ENCODE data around the gene TAF4B.
"Not testable (repeated sequence)": the region's sequence is repeated elsewhere in the genome, so short reads cannot be mapped to it uniquely, and the experiment has no call there.

The TAF4B gene

DNA sequence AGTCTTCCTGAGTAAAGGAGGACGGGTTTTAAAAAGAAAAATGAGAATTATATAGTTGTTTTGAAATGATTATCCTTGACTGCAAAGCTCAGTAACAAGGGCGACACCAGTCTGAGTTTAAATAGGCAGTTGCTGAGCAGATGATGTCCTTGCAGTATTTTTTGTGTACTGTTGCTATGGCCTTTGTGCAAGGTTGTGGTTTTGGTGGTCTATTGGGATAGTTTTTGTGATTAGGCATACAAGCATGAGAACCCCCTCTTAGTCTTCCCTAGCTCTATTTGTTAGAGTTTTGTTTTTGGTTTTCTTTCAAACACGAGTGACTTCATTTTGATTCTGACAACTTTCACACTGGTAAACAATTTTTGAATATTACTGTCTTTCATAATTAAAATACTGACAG, 64.1 kb downstream of the TAF4B start:
- Histone ChIP-seq H3K27ac (peak overlapping the region; percentile 0), H3K9ac (no peak overlapping the region), H4K20me1 (ENCODE audit: insufficient read depth) (no peaks in the 10 kb centered on the region), H3K36me3 (ENCODE audit: insufficient read depth) (peaks cover 23% of the 10 kb centered on the region; the same call in 1 of the 2 replicates), H3K79me2 (ENCODE audit: insufficient read depth, low read depth) (peaks cover 77% of the 10 kb centered on the region), H2AFZ (ENCODE audit: low read depth) (no peak overlapping the region), H3K4me1 (ENCODE audit: low read depth, poor library complexity, severe bottlenecking) (peaks cover 91% of the 10 kb centered on the region), H3K27me3 (ENCODE audit: insufficient read depth, low read depth) (no peaks in the 10 kb centered on the region), H3K4me2 (peak overlapping the region; percentile 1), H3K4me3 (IDR thresholded peaks at IDR 0.05; ENCODE audit: insufficient read depth, low read depth, low read length) (no peak overlapping the region)
- TF ChIP-seq, protein P1, sequence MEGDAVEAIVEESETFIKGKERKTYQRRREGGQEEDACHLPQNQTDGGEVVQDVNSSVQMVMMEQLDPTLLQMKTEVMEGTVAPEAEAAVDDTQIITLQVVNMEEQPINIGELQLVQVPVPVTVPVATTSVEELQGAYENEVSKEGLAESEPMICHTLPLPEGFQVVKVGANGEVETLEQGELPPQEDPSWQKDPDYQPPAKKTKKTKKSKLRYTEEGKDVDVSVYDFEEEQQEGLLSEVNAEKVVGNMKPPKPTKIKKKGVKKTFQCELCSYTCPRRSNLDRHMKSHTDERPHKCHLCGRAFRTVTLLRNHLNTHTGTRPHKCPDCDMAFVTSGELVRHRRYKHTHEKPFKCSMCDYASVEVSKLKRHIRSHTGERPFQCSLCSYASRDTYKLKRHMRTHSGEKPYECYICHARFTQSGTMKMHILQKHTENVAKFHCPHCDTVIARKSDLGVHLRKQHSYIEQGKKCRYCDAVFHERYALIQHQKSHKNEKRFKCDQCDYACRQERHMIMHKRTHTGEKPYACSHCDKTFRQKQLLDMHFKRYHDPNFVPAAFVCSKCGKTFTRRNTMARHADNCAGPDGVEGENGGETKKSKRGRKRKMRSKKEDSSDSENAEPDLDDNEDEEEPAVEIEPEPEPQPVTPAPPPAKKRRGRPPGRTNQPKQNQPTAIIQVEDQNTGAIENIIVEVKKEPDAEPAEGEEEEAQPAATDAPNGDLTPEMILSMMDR (conservative IDR thresholded peaks at IDR 0.05; ENCODE audit: low read depth, low read length) = no peak

DNA sequence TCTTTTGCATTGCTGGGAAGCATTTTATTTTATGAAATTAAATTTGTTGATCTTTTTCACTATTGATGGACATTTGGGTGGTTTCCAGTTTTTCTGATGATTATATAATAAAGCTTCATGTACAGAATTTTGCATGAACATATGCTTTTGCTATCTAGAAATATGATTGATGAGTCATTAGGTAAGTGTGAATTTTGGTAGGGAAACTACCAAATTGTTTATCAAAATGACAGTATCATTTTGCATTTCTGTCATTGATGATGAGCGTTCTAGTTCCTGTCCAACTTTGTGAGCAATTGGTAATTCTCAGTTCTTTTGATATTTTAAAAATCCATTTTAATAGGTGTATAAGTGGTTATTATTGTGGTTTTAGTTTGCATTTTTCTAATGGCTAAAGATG, 67.7 kb downstream of the TAF4B start:
- no peak overlapping the region for H2AFZ ChIP-seq (ENCODE audit: low read depth)

DNA sequence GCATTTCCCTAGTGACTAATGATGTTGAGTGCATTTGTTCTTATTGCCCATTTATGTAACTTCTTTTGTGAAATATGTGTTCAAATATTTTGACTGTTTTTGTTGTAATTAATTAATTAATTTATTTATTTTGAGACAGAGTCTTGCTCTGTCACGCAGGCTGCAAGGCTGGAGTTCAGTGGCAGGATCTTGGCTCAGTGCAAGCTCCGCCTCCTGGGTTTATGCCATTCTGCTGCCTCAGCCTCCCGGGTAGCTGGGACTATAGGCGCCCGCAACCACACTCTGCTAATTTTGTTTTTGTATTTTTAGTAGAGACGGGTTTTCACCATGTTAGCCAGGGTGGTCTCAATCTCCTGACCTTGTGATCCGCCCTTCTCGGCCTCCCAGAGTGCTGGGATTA, 71.9 kb downstream of the TAF4B start:
- peaks cover 95% of the 10 kb centered on the region for H3K4me1 ChIP-seq (ENCODE audit: low read depth, poor library complexity, severe bottlenecking)
- peak overlapping the region; percentile 17; the same call in 1 of the 2 replicates for H3K9ac ChIP-seq
- TF ChIP-seq, protein P1 (conservative IDR thresholded peaks at IDR 0.05; ENCODE audit: low read depth, low read length) = no peak
- no peak overlapping the region for H3K4me3 ChIP-seq (IDR thresholded peaks at IDR 0.05; ENCODE audit: insufficient read depth, low read depth, low read length)
- no peaks in the 10 kb centered on the region for H3K27me3 ChIP-seq (ENCODE audit: insufficient read depth, low read depth)
- peaks cover 35% of the 10 kb centered on the region for H3K79me2 ChIP-seq (ENCODE audit: insufficient read depth, low read depth)
- H3K27ac ChIP-seq = peak overlapping the region; percentile 73
- H3K36me3 ChIP-seq (ENCODE audit: insufficient read depth) = peaks cover 7% of the 10 kb centered on the region; the same call in 1 of the 2 replicates
- H3K4me2 ChIP-seq = peak overlapping the region; percentile 71
- H4K20me1 ChIP-seq (ENCODE audit: insufficient read depth) = no peaks in the 10 kb centered on the region
- H2AFZ ChIP-seq (ENCODE audit: low read depth) = no peak overlapping the region

More for the DNA sequence above, 67.7 kb downstream of the TAF4B start:
- H3K36me3 ChIP-seq (ENCODE audit: insufficient read depth) = peaks cover 10% of the 10 kb centered on the region; the same call in 1 of the 2 replicates
- H3K9ac ChIP-seq = no peak overlapping the region
- no peaks in the 10 kb centered on the region for H4K20me1 ChIP-seq (ENCODE audit: insufficient read depth)
- H3K27ac ChIP-seq = no peak overlapping the region
- peaks cover 52% of the 10 kb centered on the region for H3K79me2 ChIP-seq (ENCODE audit: insufficient read depth, low read depth)
- TF ChIP-seq, protein P1 (conservative IDR thresholded peaks at IDR 0.05; ENCODE audit: low read depth, low read length) = no peak
- H3K4me2 ChIP-seq = peak overlapping the region; percentile 23
- no peaks in the 10 kb centered on the region for H3K27me3 ChIP-seq (ENCODE audit: insufficient read depth, low read depth)
- peaks cover 98% of the 10 kb centered on the region for H3K4me1 ChIP-seq (ENCODE audit: low read depth, poor library complexity, severe bottlenecking)
- H3K4me3 ChIP-seq (IDR thresholded peaks at IDR 0.05; ENCODE audit: insufficient read depth, low read depth, low read length) = no peak overlapping the region

DNA sequence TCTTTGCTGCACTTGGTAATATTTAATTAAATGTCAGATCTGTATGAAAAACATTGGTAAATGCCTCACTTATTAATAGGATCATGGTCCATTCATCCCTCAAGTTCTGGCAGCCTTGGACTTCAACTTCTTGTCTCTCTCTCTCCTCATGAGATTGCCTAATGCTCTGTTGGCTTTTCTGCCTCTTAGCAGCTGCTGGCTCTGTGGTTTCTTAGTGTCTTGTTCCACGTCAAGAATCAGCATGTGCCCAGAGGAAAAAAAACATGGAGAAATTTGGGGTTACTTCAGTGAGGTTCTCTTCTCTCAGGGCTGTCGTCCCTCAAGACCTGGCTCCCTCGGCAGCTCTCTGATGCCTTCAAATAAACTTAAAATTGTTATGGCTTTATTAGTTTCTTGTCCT, 75.4 kb downstream of the TAF4B start:
- peaks cover 32% of the 10 kb centered on the region for H3K79me2 ChIP-seq (ENCODE audit: insufficient read depth, low read depth)
- peaks cover 83% of the 10 kb centered on the region for H3K4me1 ChIP-seq (ENCODE audit: low read depth, poor library complexity, severe bottlenecking)
- peak overlapping the region; percentile 24; the same call in 1 of the 2 replicates for H3K9ac ChIP-seq
- H3K36me3 ChIP-seq (ENCODE audit: insufficient read depth) = 0 out of 2 replicates have a peak, but pooled peaks cover 4% of the 10 kb centered on the region
- peak overlapping the region; percentile 58 for H3K4me2 ChIP-seq
- no peak overlapping the region for H2AFZ ChIP-seq (ENCODE audit: low read depth)
- no peaks in the 10 kb centered on the region for H3K27me3 ChIP-seq (ENCODE audit: insufficient read depth, low read depth)
- TF ChIP-seq, protein P1 (conservative IDR thresholded peaks at IDR 0.05; ENCODE audit: low read depth, low read length) = no peak
- no peaks in the 10 kb centered on the region for H4K20me1 ChIP-seq (ENCODE audit: insufficient read depth)
- H3K4me3 ChIP-seq (IDR thresholded peaks at IDR 0.05; ENCODE audit: insufficient read depth, low read depth, low read length) = no peak overlapping the region
- peak overlapping the region; percentile 73 for H3K27ac ChIP-seq

DNA sequence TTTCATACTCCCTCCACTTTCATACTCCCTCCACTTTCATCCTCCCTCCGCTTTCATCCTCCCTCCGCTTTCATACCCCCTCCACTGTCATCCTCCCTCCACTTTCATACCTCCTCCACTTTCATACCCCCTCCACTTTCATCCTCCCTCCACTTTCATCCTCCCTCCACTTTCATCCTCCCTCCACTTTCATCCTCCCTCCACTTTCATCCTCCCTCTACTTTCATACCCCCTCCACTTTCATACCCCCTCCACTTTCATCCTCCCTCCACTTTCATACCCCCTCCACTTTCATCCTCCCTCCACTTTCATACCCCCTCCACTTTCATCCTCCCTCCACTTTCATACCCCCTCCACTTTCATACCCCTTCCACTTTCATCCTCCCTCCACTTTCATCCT, 77.0 kb downstream of the TAF4B start:
- not testable (repeated sequence) for H2AFZ ChIP-seq (ENCODE audit: low read depth); H3K36me3 ChIP-seq (ENCODE audit: insufficient read depth); H3K27ac ChIP-seq; H3K27me3 ChIP-seq (ENCODE audit: insufficient read depth, low read depth); H3K4me3 ChIP-seq (IDR thresholded peaks at IDR 0.05; ENCODE audit: insufficient read depth, low read depth, low read length); H3K4me2 ChIP-seq; H4K20me1 ChIP-seq (ENCODE audit: insufficient read depth); H3K9ac ChIP-seq
- Histone ChIP-seq H3K79me2 (ENCODE audit: insufficient read depth, low read depth) (peaks cover 39% of the 10 kb centered on the region), H3K4me1 (ENCODE audit: low read depth, poor library complexity, severe bottlenecking) (peaks cover 83% of the 10 kb centered on the region)

Data from KMS-11 (cell line).